Epithelial cell of proximal tubule (primary cell): ENCODE measurements around the gene KRTAP10-12. TPM values are rescaled to one million over a fixed set of nuclear protein-coding genes. Genes with fewer than 3 reads are reported as not detected.

Experiments
- DNase-seq: peaks from one replicate; pipeline ENCODE4 v3.0.0-alpha.2; 2011; ENCODE audit warnings: low read depth
- H3K4me3 ChIP-seq: 2 replicates; pipeline ENCODE4 v1.5.1; 2011; ENCODE audit warnings: low read depth, mild to moderate bottlenecking, low read length
- total RNA-seq: library from RNA; depleted of rRNA; stranded (reverse); fragments of >200 nt; gene quantifications from 2 replicates; pipeline ENCODE4 v1.2.3, GENCODE V29; 2015
- TF ChIP-seq, protein P1 (sequence below): conservative IDR thresholded peaks from 2 replicates; pipeline ENCODE4 v1.5.1; 2012; ENCODE audit warnings: low read depth, mild to moderate bottlenecking, low read length

KRTAP10-12 gene
- total RNA-seq, 1 donor from 2014 or later = not detected

GRCh38 chr21:44711327-44712202 is 14.6 kb downstream of the KRTAP10-12 start, which contains the start of gene TSPEAR:
Gene TSPEAR (minus strand): TSS chr21:44711572. CDS start chr21:44711514, 58 bp downstream.
- TF ChIP-seq, protein P1, sequence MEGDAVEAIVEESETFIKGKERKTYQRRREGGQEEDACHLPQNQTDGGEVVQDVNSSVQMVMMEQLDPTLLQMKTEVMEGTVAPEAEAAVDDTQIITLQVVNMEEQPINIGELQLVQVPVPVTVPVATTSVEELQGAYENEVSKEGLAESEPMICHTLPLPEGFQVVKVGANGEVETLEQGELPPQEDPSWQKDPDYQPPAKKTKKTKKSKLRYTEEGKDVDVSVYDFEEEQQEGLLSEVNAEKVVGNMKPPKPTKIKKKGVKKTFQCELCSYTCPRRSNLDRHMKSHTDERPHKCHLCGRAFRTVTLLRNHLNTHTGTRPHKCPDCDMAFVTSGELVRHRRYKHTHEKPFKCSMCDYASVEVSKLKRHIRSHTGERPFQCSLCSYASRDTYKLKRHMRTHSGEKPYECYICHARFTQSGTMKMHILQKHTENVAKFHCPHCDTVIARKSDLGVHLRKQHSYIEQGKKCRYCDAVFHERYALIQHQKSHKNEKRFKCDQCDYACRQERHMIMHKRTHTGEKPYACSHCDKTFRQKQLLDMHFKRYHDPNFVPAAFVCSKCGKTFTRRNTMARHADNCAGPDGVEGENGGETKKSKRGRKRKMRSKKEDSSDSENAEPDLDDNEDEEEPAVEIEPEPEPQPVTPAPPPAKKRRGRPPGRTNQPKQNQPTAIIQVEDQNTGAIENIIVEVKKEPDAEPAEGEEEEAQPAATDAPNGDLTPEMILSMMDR = no peak
- no peak within 1 kb of the TSS for H3K4me3 ChIP-seq

GRCh38 chr21:44712203-44713028 is 15.4 kb downstream of the KRTAP10-12 start:
- H3K4me3 ChIP-seq = no peak overlapping the region
- DNase-seq = no peak
- TF ChIP-seq, protein P1 = no peak

More at GRCh38 chr21:44711327-44712202, 14.6 kb downstream of the KRTAP10-12 start, which contains the start of gene TSPEAR:
- DNase-seq = no peak

DNA sequence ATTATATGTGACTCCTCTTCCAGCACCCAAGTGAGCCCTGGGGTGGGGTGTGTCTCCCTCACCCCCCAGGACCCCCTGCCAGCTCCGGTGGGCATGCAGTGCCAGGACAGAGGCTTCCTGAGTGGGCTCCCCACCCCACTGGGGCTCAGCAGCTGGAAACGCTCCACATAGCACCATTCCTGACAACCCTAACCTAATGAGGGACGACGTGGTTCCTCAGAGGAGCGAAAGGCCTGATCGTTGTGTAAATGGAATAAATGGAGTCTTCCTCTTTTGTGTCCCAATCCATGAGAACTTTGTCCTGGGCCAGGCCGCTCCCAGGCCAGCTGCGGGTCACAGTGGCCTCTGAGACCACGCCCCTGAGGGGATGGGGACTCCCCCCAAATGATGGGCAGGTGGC is 16.2 kb downstream of the KRTAP10-12 start:
- TF ChIP-seq, protein P1 = no peak
- no peak overlapping the region for H3K4me3 ChIP-seq
- no peak for DNase-seq

DNA sequence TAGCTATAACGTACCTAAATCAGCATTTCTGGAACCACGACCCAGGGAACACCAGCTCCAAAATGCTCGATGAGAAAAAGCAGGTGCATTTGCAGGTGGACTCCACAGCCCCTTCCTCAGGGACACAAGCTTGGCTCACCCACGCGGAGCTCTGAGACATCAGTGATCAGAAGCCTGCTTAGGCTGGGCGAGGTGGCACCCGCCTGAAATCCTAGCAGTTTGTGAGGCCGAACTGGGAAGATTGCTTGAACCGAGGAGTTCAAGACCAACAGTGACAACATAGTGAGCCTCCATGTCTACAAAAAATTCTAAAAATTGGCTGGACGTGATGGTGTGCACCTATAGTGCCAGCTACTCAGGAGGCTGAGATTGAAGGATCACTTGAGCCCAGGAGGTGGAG is 16.9 kb downstream of the KRTAP10-12 start:
- TF ChIP-seq, protein P1 = no peak
- no peak for DNase-seq
- H3K4me3 ChIP-seq = no peak overlapping the region

DNA sequence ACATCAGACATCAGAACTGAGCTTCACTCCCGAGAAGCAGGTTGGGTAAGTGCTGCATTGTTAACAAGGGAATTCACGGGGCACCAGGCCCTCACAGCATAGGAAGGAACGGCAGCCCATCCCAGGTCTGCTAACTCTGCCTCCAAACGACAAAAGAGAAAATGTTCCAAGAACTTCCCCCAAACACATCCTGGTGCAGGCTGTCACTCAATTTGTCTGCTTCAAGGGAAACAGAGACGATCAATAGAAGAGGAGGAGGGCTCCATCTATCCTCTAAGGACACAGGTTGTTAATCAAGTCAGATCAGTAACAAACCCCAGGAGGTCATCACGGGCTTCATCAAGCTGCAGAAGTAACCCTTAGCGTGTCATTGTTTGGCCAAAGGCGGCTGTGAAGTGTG is 17.9 kb downstream of the KRTAP10-12 start:
- DNase-seq = no peak
- H3K4me3 ChIP-seq = no peak overlapping the region
- TF ChIP-seq, protein P1 = no peak

- TF ChIP-seq, protein P1 = no peak
- H3K4me3 ChIP-seq = no peak overlapping the region
- DNase-seq = no peak
Measured at GRCh38 chr21:44716984-44717383, 20.0 kb downstream of the KRTAP10-12 start.
